Measurements from ENCODE around the gene REXO5.

REXO5 gene

GRCh38 chr16:20818929-20819585 lies 12.7 kb downstream of the REXO5 start:
- TF ChIP-seq CTCF (conservative IDR thresholded peaks at IDR 0.05) = no peak
- no peak overlapping the region for H3K27ac ChIP-seq

DNA sequence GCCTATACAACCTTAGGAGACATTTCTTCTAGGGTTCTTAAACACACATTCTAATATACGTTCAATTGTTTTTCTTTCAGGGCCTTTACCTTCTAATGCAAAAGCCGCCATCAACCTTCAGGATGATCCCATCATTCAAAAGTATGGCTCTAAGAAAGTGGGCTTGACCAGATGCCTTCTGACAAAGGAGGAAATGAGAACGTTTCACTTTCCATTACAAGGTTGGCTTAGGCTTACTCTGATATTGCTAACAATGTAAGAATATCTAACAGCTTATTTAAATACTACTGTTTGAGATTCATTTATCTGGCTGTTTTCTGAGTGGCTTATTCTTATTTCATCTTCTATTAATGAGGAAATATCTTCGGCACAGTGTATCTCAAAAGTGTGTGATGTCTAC lies 15.4 kb downstream of the REXO5 start:
- no peak for TF ChIP-seq CTCF (conservative IDR thresholded peaks at IDR 0.05)
- no peak overlapping the region for H3K27ac ChIP-seq

- no peak for TF ChIP-seq CTCF (conservative IDR thresholded peaks at IDR 0.05)
- peak overlapping the region; percentile 10; the same call in 1 of the 2 replicates for H3K27ac ChIP-seq
These were observed 16.4 kb downstream of the REXO5 start for GRCh38 chr16:20822521-20823325.

- TF ChIP-seq CTCF (conservative IDR thresholded peaks at IDR 0.05) = no peak
- peak overlapping the region; percentile 29 for H3K27ac ChIP-seq
These were observed 19.8 kb downstream of the REXO5 start for GRCh38 chr16:20826039-20826566.

DNA sequence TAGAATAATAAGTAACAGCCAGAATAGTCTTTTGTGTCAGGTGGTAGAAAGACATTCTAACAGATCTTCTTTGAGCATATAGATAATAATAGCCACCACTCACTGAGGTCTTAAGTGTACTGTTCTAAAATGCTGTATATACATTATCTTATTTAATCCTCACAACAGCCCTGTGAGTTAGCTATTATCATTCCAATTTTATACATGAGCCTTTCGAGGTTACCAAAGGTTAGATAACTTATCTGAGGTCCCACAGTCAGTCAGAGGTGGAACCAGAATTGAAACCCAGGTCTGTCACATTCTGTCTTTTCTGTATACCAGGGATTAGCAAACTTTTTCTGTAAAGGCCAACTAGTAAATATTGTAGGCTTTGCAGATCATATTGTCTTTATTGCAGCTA lies 23.2 kb downstream of the REXO5 start:
- H3K27ac ChIP-seq = no peak overlapping the region
- TF ChIP-seq CTCF (conservative IDR thresholded peaks at IDR 0.05) = no peak

GRCh38 chr16:20830372-20830771 lies 24.0 kb downstream of the REXO5 start:
- no peak overlapping the region for H3K27ac ChIP-seq
- TF ChIP-seq CTCF (conservative IDR thresholded peaks at IDR 0.05) = no peak

GRCh38 chr16:20833086-20833485 lies 26.8 kb downstream of the REXO5 start:
- TF ChIP-seq CTCF (conservative IDR thresholded peaks at IDR 0.05) = no peak
- no peak overlapping the region for H3K27ac ChIP-seq
